WTC11 (cell line): ENCODE results near the gene HAO1. TPM values are rescaled to one million over a fixed set of nuclear protein-coding genes. Genes with fewer than 3 reads are reported as not detected.

Source experiments
- ATAC-seq: fragments of 200-7000 bp; cut with Tn5 transposase; 2 replicates; pipeline ENCODE4 v1.10.0; 2021; ENCODE audit warnings: mild to moderate bottlenecking, moderate library complexity
- CTCF ChIA-PET: fragments of 300-600 bp; sonication (Branson Sonifier 250); formaldehyde crosslinking; loops from one replicate; lab custom pipeline; 2021; ENCODE audit warnings: antibody characterized with exemption; lab: Charles Lee
- POLR2A ChIA-PET: fragments of 350-600 bp; sonication (Branson Sonifier 250); formaldehyde crosslinking; loops from one replicate; lab custom pipeline; 2021; ENCODE audit warnings: antibody characterized with exemption; lab: Charles Lee
- DNase-seq: peaks from one replicate; pipeline ENCODE4 v3.0.0; 2021; ENCODE audit warnings: low spot score
- H3K27ac Mint-ChIP-seq: 2 replicates; pipeline ENCODE4 v1.8.0; 2021; ENCODE audit warnings: mixed read lengths
- H3K27me3 Mint-ChIP-seq: 2 replicates; pipeline ENCODE4 v1.8.0; 2021; ENCODE audit warnings: low read depth, mild to moderate bottlenecking, moderate library complexity, mixed read lengths
- H3K36me3 Mint-ChIP-seq: 2 replicates; pipeline ENCODE4 v1.8.0; 2021; ENCODE audit warnings: mixed read lengths
- H3K4me1 Mint-ChIP-seq: 2 replicates; pipeline ENCODE4 v1.8.0; 2022; ENCODE audit warnings: mixed read lengths
- H3K4me3 Mint-ChIP-seq: 2 replicates; pipeline ENCODE4 v1.8.0; 2021; ENCODE audit warnings: mild to moderate bottlenecking, moderate library complexity, mixed read lengths
- H3K9me3 Mint-ChIP-seq: 2 replicates; pipeline ENCODE4 v1.8.0; 2021; ENCODE audit warnings: mixed read lengths
- ATF1 ChIP-seq: sonication (generic); formaldehyde crosslinking; IDR thresholded peaks from 2 replicates; pipeline ENCODE4 v1.8.1; 2023; ENCODE audit warnings: mild to moderate bottlenecking, moderate library complexity, missing genetic modification reagents
- CBFB ChIP-seq: sonication (generic); formaldehyde crosslinking; IDR thresholded peaks from 2 replicates; pipeline ENCODE4 v1.8.1; 2022; ENCODE audit warnings: mild to moderate bottlenecking, low read depth, missing genetic modification reagents
- EMX1 ChIP-seq: fragments of 250-450 bp; sonication (Bioruptor Pico); IDR thresholded peaks from 2 replicates; pipeline ENCODE4 v1.8.0; 2021; ENCODE audit warnings: mild to moderate bottlenecking
- FOXJ3 ChIP-seq: sonication (generic); formaldehyde crosslinking; IDR thresholded peaks from 2 replicates; pipeline ENCODE4 v1.9.0; 2021; ENCODE audit warnings: missing genetic modification reagents, mild to moderate bottlenecking, borderline replicate concordance
- FOXP1 ChIP-seq: sonication (generic); formaldehyde crosslinking; IDR thresholded peaks from 2 replicates; pipeline ENCODE4 v1.8.0; 2022; ENCODE audit warnings: missing genetic modification reagents, mild to moderate bottlenecking, moderate library complexity, borderline replicate concordance
- GABPB1 ChIP-seq: sonication (generic); formaldehyde crosslinking; IDR thresholded peaks from 2 replicates; pipeline ENCODE4 v1.8.1; 2023; ENCODE audit warnings: mild to moderate bottlenecking, missing genetic modification reagents
- GRHL2 ChIP-seq: fragments of 250-450 bp; sonication (Bioruptor Pico); IDR thresholded peaks from 2 replicates; pipeline ENCODE4 v1.8.0; 2022; ENCODE audit warnings: mild to moderate bottlenecking, moderate library complexity; ENCODE audit not compliant: insufficient replicate concordance, severe bottlenecking
- HMGA2 ChIP-seq: fragments of 250-450 bp; sonication (Bioruptor Pico); IDR thresholded peaks from 2 replicates; pipeline ENCODE4 v1.4.0; 2021; ENCODE audit warnings: mild to moderate bottlenecking, moderate library complexity
- IRF2 ChIP-seq: sonication (generic); formaldehyde crosslinking; IDR thresholded peaks from 2 replicates; pipeline ENCODE4 v1.8.0; 2022; ENCODE audit warnings: low read depth, missing genetic modification reagents, borderline replicate concordance
- TEAD4 ChIP-seq: sonication (generic); formaldehyde crosslinking; IDR thresholded peaks from 2 replicates; pipeline ENCODE4 v1.8.0; 2022; ENCODE audit warnings: mild to moderate bottlenecking, missing genetic modification reagents
- ZNF232 ChIP-seq: sonication (generic); formaldehyde crosslinking; IDR thresholded peaks from 2 replicates; pipeline ENCODE4 v1.8.0; 2022; ENCODE audit warnings: mild to moderate bottlenecking, missing genetic modification reagents
- ZNF263 ChIP-seq: sonication (generic); formaldehyde crosslinking; IDR thresholded peaks from 2 replicates; pipeline ENCODE4 v1.8.1; 2022; ENCODE audit warnings: low read depth, mild to moderate bottlenecking, moderate library complexity, missing genetic modification reagents
- ZNF416 ChIP-seq: fragments of 250-450 bp; sonication (Bioruptor Pico); IDR thresholded peaks from 2 replicates; pipeline ENCODE4 v1.9.0; 2021; ENCODE audit warnings: mild to moderate bottlenecking, inconsistent platforms
- ZNF671 ChIP-seq: fragments of 250-450 bp; sonication (Bioruptor Pico); IDR thresholded peaks from 2 replicates; pipeline ENCODE4 v1.8.0; 2021; ENCODE audit warnings: mild to moderate bottlenecking
- total RNA-seq: library from RNA; stranded (reverse); gene quantifications from 3 replicates; pipeline ENCODE4 v1.2.3, GENCODE V29; 2021
- TF ChIP-seq, protein P1 (sequence below): sonication (generic); formaldehyde crosslinking; IDR thresholded peaks from 2 replicates; pipeline ENCODE4 v1.8.1; 2023; ENCODE audit warnings: mild to moderate bottlenecking, missing genetic modification reagents, borderline replicate concordance
- TF ChIP-seq, protein P2 (sequence below): fragments of 250-450 bp; sonication (Bioruptor Pico); IDR thresholded peaks from 2 replicates; pipeline ENCODE4 v1.9.0; 2021; ENCODE audit warnings: mild to moderate bottlenecking
- TF ChIP-seq, protein P3 (sequence below): sonication (generic); formaldehyde crosslinking; IDR thresholded peaks from 2 replicates; pipeline ENCODE4 v1.8.1; 2023; ENCODE audit warnings: mild to moderate bottlenecking, missing genetic modification reagents
- TF ChIP-seq, protein P4 (sequence below): sonication (generic); formaldehyde crosslinking; IDR thresholded peaks from 2 replicates; pipeline ENCODE4 v1.8.0; 2022; ENCODE audit warnings: mild to moderate bottlenecking, missing genetic modification reagents
- TF ChIP-seq, protein P5 (sequence below): sonication (generic); formaldehyde crosslinking; IDR thresholded peaks from 2 replicates; pipeline ENCODE4 v1.8.1; 2022; ENCODE audit warnings: mild to moderate bottlenecking, moderate library complexity, missing genetic modification reagents
- TF ChIP-seq, protein P6 (sequence below): sonication (generic); formaldehyde crosslinking; IDR thresholded peaks from 2 replicates; pipeline ENCODE4 v1.8.0; 2022; ENCODE audit warnings: mild to moderate bottlenecking, missing genetic modification reagents

Gene HAO1
- total RNA-seq, 1 experiment from 2014 or later, result not detected

DNA sequence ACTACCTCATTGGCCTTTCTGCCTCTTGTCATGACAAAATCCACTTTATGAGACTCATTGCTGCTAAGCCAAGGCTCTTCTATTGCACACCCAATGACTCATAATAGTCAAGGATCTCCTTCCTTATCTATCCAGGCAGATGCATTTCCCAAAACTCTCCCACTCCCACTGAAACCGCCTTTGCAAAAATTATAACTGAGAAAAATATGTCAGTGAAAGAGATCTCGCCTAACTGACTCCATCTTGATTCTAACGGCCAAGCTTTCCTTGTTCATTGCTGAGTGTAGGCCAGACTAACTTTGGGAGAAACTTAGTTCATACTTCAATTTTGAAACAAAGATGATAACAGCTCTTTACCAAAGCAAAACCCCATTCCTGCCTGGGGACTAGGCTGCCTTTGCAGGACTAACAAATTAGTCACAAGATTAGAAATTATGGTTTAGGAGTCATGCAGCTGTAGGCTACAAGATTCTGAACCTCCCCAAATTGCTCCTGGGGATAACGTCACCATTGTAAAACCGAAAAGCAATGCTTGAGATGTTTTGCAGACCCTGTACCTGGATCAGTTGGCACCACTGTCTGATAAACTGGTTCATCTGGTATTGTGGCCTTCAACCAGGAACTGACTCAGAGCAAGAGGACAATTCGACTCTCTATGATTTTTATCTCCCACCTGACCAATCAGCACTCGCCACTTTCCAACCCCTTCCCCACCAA lies 47.1 kb downstream of the HAO1 start:
- TF ChIP-seq GABPB1 (CRISPR knock-in tag) (no peak), CBFB (CRISPR knock-in tag) (no peak), GRHL2 (CRISPR knock-in tag) (no peak), ZNF263 (no peak), EMX1 (CRISPR knock-in tag) (no peak), HMGA2 (CRISPR knock-in tag) (no peak), ZNF232 (CRISPR knock-in tag) (no peak), ZNF416 (no peak), TEAD4 (CRISPR knock-in tag) (no peak), FOXP1 (no peak), FOXJ3 (no peak), IRF2 (CRISPR knock-in tag) (no peak), ATF1 (CRISPR knock-in tag) (no peak), ZNF671 (CRISPR knock-in tag) (no peak)
- TF ChIP-seq, protein P1, sequence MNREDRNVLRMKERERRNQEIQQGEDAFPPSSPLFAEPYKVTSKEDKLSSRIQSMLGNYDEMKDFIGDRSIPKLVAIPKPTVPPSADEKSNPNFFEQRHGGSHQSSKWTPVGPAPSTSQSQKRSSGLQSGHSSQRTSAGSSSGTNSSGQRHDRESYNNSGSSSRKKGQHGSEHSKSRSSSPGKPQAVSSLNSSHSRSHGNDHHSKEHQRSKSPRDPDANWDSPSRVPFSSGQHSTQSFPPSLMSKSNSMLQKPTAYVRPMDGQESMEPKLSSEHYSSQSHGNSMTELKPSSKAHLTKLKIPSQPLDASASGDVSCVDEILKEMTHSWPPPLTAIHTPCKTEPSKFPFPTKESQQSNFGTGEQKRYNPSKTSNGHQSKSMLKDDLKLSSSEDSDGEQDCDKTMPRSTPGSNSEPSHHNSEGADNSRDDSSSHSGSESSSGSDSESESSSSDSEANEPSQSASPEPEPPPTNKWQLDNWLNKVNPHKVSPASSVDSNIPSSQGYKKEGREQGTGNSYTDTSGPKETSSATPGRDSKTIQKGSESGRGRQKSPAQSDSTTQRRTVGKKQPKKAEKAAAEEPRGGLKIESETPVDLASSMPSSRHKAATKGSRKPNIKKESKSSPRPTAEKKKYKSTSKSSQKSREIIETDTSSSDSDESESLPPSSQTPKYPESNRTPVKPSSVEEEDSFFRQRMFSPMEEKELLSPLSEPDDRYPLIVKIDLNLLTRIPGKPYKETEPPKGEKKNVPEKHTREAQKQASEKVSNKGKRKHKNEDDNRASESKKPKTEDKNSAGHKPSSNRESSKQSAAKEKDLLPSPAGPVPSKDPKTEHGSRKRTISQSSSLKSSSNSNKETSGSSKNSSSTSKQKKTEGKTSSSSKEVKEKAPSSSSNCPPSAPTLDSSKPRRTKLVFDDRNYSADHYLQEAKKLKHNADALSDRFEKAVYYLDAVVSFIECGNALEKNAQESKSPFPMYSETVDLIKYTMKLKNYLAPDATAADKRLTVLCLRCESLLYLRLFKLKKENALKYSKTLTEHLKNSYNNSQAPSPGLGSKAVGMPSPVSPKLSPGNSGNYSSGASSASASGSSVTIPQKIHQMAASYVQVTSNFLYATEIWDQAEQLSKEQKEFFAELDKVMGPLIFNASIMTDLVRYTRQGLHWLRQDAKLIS (CRISPR knock-in tag), result no peak
- TF ChIP-seq, protein P2, sequence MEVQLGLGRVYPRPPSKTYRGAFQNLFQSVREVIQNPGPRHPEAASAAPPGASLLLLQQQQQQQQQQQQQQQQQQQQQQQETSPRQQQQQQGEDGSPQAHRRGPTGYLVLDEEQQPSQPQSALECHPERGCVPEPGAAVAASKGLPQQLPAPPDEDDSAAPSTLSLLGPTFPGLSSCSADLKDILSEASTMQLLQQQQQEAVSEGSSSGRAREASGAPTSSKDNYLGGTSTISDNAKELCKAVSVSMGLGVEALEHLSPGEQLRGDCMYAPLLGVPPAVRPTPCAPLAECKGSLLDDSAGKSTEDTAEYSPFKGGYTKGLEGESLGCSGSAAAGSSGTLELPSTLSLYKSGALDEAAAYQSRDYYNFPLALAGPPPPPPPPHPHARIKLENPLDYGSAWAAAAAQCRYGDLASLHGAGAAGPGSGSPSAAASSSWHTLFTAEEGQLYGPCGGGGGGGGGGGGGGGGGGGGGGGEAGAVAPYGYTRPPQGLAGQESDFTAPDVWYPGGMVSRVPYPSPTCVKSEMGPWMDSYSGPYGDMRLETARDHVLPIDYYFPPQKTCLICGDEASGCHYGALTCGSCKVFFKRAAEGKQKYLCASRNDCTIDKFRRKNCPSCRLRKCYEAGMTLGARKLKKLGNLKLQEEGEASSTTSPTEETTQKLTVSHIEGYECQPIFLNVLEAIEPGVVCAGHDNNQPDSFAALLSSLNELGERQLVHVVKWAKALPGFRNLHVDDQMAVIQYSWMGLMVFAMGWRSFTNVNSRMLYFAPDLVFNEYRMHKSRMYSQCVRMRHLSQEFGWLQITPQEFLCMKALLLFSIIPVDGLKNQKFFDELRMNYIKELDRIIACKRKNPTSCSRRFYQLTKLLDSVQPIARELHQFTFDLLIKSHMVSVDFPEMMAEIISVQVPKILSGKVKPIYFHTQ, result no peak
- TF ChIP-seq, protein P3, sequence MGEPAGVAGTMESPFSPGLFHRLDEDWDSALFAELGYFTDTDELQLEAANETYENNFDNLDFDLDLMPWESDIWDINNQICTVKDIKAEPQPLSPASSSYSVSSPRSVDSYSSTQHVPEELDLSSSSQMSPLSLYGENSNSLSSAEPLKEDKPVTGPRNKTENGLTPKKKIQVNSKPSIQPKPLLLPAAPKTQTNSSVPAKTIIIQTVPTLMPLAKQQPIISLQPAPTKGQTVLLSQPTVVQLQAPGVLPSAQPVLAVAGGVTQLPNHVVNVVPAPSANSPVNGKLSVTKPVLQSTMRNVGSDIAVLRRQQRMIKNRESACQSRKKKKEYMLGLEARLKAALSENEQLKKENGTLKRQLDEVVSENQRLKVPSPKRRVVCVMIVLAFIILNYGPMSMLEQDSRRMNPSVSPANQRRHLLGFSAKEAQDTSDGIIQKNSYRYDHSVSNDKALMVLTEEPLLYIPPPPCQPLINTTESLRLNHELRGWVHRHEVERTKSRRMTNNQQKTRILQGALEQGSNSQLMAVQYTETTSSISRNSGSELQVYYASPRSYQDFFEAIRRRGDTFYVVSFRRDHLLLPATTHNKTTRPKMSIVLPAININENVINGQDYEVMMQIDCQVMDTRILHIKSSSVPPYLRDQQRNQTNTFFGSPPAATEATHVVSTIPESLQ (CRISPR knock-in tag), result no peak
- TF ChIP-seq, protein P4, sequence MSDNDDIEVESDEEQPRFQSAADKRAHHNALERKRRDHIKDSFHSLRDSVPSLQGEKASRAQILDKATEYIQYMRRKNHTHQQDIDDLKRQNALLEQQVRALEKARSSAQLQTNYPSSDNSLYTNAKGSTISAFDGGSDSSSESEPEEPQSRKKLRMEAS, result no peak
- TF ChIP-seq, protein P5, sequence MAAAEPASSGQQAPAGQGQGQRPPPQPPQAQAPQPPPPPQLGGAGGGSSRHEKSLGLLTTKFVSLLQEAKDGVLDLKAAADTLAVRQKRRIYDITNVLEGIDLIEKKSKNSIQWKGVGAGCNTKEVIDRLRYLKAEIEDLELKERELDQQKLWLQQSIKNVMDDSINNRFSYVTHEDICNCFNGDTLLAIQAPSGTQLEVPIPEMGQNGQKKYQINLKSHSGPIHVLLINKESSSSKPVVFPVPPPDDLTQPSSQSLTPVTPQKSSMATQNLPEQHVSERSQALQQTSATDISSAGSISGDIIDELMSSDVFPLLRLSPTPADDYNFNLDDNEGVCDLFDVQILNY (CRISPR knock-in tag), result no peak
- TF ChIP-seq, protein P6, sequence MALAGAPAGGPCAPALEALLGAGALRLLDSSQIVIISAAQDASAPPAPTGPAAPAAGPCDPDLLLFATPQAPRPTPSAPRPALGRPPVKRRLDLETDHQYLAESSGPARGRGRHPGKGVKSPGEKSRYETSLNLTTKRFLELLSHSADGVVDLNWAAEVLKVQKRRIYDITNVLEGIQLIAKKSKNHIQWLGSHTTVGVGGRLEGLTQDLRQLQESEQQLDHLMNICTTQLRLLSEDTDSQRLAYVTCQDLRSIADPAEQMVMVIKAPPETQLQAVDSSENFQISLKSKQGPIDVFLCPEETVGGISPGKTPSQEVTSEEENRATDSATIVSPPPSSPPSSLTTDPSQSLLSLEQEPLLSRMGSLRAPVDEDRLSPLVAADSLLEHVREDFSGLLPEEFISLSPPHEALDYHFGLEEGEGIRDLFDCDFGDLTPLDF (CRISPR knock-in tag), result no peak
- POLR2A ChIA-PET, result no interaction called here
- Mint-ChIP-seq H3K36me3 (no peaks in the 10 kb centered on the region), H3K27me3 (no peaks in the 10 kb centered on the region), H3K27ac (no peak overlapping the region), H3K9me3 (peaks cover 10% of the 10 kb centered on the region), H3K4me3 (no peak overlapping the region), H3K4me1 (peaks cover 3% of the 10 kb centered on the region)
- ATAC-seq (no peak), DNase-seq (no peak)
- CTCF ChIA-PET, result no interaction called here
